Ishikawa (cell line): ENCODE measurements around the gene NANOS3.

Source experiments
- CEBPB ChIP-seq: IDR thresholded peaks from 2 replicates; pipeline ENCODE4 v1.6.1; 2012
- CREB1 ChIP-seq: IDR thresholded peaks from 2 replicates; pipeline ENCODE4 v1.6.1; 2012; ENCODE audit warnings: low read depth
- EGR1 ChIP-seq: IDR thresholded peaks from 2 replicates; pipeline ENCODE4 v1.6.1; 2012
- EP300 ChIP-seq: IDR thresholded peaks from 2 replicates; pipeline ENCODE4 v1.6.1; 2012; ENCODE audit warnings: borderline replicate concordance
- FOXM1 ChIP-seq: IDR thresholded peaks from 2 replicates; pipeline ENCODE4 v1.6.1; 2012; ENCODE audit warnings: low read depth, borderline replicate concordance
- MAX ChIP-seq: IDR thresholded peaks from 2 replicates; pipeline ENCODE4 v1.6.1; 2012
- NFIC ChIP-seq: IDR thresholded peaks from 2 replicates; pipeline ENCODE4 v1.6.1; 2012
- RAD21 ChIP-seq: IDR thresholded peaks from 2 replicates; pipeline ENCODE4 v1.6.1; 2012; ENCODE audit warnings: low read depth
- REST ChIP-seq: IDR thresholded peaks from 2 replicates; pipeline ENCODE4 v1.6.1; 2012; ENCODE audit warnings: low read depth, mild to moderate bottlenecking
- TAF1 ChIP-seq: IDR thresholded peaks from 2 replicates; pipeline ENCODE4 v1.6.1; 2012; ENCODE audit warnings: low read depth, mild to moderate bottlenecking
- TCF12 ChIP-seq: IDR thresholded peaks from 2 replicates; pipeline ENCODE4 v1.6.1; 2012; ENCODE audit warnings: low read depth
- TEAD4 ChIP-seq: IDR thresholded peaks from 2 replicates; pipeline ENCODE4 v1.6.1; 2012
- USF1 ChIP-seq: IDR thresholded peaks from 2 replicates; pipeline ENCODE4 v1.6.1; 2012
- YY1 ChIP-seq: IDR thresholded peaks from 2 replicates; pipeline ENCODE4 v1.6.1; 2012; ENCODE audit warnings: low read depth
- ZBTB7A ChIP-seq: IDR thresholded peaks from 2 replicates; pipeline ENCODE4 v1.6.1; 2012; ENCODE audit warnings: low read depth

The NANOS3 gene

GRCh38 chr19:13920524-13920923, 43.6 kb downstream of the NANOS3 start:
- no peak for TF ChIP-seq TCF12
- no peak for TF ChIP-seq ZBTB7A

GRCh38 chr19:13920940-13921747, 44.2 kb downstream of the NANOS3 start:
- TF ChIP-seq TCF12 (no peak), MAX (no peak), EGR1 (no peak), REST (no peak), YY1 (peak; percentile 86), TAF1 (no peak), TEAD4 (no peak), RAD21 (no peak), USF1 (peak; percentile 96), NFIC (no peak), CREB1 (peak; percentile 39; the same call in 1 of the 2 replicates)

DNA sequence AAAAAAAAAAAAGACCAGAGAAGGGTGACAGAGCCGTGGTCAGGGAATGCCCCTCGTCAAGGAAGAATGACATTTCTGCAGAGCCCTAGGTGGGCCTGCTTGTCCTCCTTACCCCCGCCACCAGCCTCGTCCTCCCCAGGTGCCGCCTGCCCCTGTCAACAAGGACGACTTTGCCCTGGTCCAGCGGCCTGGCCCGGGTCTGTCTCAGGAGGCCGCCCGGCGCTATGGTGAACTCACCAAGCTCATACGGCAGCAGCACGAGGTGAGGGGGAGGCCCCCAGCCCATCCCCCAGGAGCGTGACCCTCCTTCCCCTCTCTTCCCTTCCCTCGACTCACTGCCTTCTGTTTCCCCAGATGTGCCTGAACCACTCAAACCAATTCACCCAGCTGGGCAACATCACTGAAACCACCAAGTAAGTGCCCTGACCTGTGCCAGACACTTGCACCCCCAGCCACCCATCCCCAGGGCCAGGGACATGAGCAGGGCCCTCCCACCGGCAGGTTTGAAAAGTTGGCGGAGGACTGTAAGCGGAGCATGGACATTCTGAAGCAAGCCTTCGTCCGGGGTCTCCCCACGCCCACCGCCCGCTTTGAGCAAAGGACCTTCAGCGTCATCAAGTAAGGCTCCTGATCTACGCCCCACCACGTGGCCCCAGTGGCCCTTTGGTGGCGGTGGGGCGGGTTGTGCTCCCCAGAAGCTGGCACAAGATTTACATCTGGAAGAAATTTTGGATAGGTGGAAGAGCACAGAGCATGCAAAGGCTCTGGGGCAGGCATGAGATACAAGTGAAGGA, 46.5 kb downstream of the NANOS3 start:
- TF ChIP-seq ZBTB7A (no peak), EGR1 (no peak), USF1 (no peak), MAX (no peak), EP300 (no peak), TAF1 (no peak)

GRCh38 chr19:13926010-13926409, 49.1 kb downstream of the NANOS3 start:
- no peak for TF ChIP-seq CEBPB
- no peak for TF ChIP-seq RAD21
- TF ChIP-seq NFIC = no peak
- TF ChIP-seq TAF1 = no peak
- no peak for TF ChIP-seq EP300
- TF ChIP-seq MAX = no peak
- TF ChIP-seq TCF12 = no peak
- TF ChIP-seq TEAD4 = no peak
- no peak for TF ChIP-seq YY1
- no peak for TF ChIP-seq FOXM1
- no peak for TF ChIP-seq EGR1
- TF ChIP-seq ZBTB7A = no peak
- TF ChIP-seq CREB1 = no peak

DNA sequence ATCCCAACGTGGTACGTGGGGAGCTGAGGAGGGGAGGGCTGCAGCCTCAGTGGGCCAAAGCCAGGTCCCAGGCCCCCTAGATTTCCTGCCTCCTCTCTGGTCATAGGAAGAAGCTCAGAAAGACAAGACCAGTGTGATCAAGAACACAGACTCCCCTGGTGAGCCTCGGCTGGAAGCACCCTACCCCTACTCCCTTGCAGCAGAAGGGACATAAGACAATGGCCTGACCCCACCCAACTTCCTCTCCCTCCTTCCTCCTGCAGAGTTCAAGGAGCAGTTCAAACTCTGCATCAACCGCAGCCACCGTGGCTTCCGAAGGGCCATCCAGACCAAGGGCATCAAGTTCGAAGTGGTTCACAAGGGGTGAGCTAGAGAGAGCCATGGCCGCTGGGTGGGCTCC, 49.8 kb downstream of the NANOS3 start:
- TF ChIP-seq CREB1 = no peak
- no peak for TF ChIP-seq CEBPB
- no peak for TF ChIP-seq EP300
- no peak for TF ChIP-seq REST
- TF ChIP-seq USF1 = no peak
- TF ChIP-seq MAX = no peak
- TF ChIP-seq EGR1 = no peak
- no peak for TF ChIP-seq TAF1
